ENCODE results near the gene MED15. TPM values are rescaled to one million over a fixed set of nuclear protein-coding genes. Genes with fewer than 3 reads are reported as not detected.
A peak's percentile ranks its signal among the peaks of the same experiment; 100 is the strongest.

MED15 gene
- total RNA-seq, 1 experiment from 2014 or later = 94.7 TPM

- POLR2A ChIA-PET = no interaction called here
- H3K36me3 Mint-ChIP-seq (ENCODE audit: insufficient read depth, unreplicated experiment) = peaks cover 4% of the 10 kb centered on the region
- Histone ChIP-seq H3K4me1 (peaks cover 14% of the 10 kb centered on the region), H3K4me3 (ENCODE audit: low read depth, low read length) (no peak overlapping the region), H3K27me3 (replicated peaks; ENCODE audit: control insufficient read depth, insufficient read depth, low read length) (no peaks in the 10 kb centered on the region), H3K9me3 (no peaks in the 10 kb centered on the region), H3K36me3 (ENCODE audit: control insufficient read depth, insufficient read depth, low read length) (no peaks in the 10 kb centered on the region)
- H3K27me3 Mint-ChIP-seq (ENCODE audit: insufficient read depth, unreplicated experiment) = no peaks in the 10 kb centered on the region
- BruUV-seq (replicated peaks) = no TSS peak
- CTCF ChIA-PET = no interaction called here
- no peak for TF ChIP-seq CTCF (IDR thresholded peaks at IDR 0.05; ENCODE audit: insufficient read depth in 1 of 2, low read depth in 1 of 2, low read length in 1 of 2, severe bottlenecking in 1 of 2, unreplicated experiment in 1 of 2)
- no peaks in the 10 kb centered on the region for H3K4me1 Mint-ChIP-seq (ENCODE audit: low read depth, unreplicated experiment)
- H3K27ac Mint-ChIP-seq (ENCODE audit: unreplicated experiment) = no peak overlapping the region
- intact Hi-C loops (cut with micrococcal nuclease; ENCODE audit: unreplicated experiment) = no loop called here
- no peak overlapping the region for H3K4me3 Mint-ChIP-seq (ENCODE audit: unreplicated experiment)
- no peaks in the 10 kb centered on the region for H3K9me3 Mint-ChIP-seq (ENCODE audit: unreplicated experiment)
- no peak for DNase-seq
Observed at GRCh38 chr22:20604776-20605221, 97.4 kb downstream of the MED15 start.

- no peak for TF ChIP-seq CTCF (IDR thresholded peaks at IDR 0.05; ENCODE audit: insufficient read depth in 1 of 2, low read depth in 1 of 2, low read length in 1 of 2, severe bottlenecking in 1 of 2, unreplicated experiment in 1 of 2)
- H3K27ac Mint-ChIP-seq (ENCODE audit: unreplicated experiment) = no peak overlapping the region
- H3K36me3 Mint-ChIP-seq (ENCODE audit: insufficient read depth, unreplicated experiment) = peaks cover 4% of the 10 kb centered on the region
- H3K36me3 ChIP-seq (ENCODE audit: control insufficient read depth, insufficient read depth, low read length) = no peaks in the 10 kb centered on the region
- H3K9me3 ChIP-seq = no peaks in the 10 kb centered on the region
- no peak overlapping the region for H3K4me3 ChIP-seq (ENCODE audit: low read depth, low read length)
- BruUV-seq (replicated peaks) = no TSS peak
- DNase-seq = no peak
- H3K4me3 Mint-ChIP-seq (ENCODE audit: unreplicated experiment) = no peak overlapping the region
- POLR2A ChIA-PET = no interaction called here
- CTCF ChIA-PET = no interaction called here
- H3K4me1 ChIP-seq = peaks cover 14% of the 10 kb centered on the region
- intact Hi-C loops (cut with micrococcal nuclease; ENCODE audit: unreplicated experiment) = no loop called here
- no peaks in the 10 kb centered on the region for H3K9me3 Mint-ChIP-seq (ENCODE audit: unreplicated experiment)
- H3K4me1 Mint-ChIP-seq (ENCODE audit: low read depth, unreplicated experiment) = no peaks in the 10 kb centered on the region
- no peaks in the 10 kb centered on the region for H3K27me3 Mint-ChIP-seq (ENCODE audit: insufficient read depth, unreplicated experiment)
- no peaks in the 10 kb centered on the region for H3K27me3 ChIP-seq (replicated peaks; ENCODE audit: control insufficient read depth, insufficient read depth, low read length)
Observed at GRCh38 chr22:20605328-20605727, 97.9 kb downstream of the MED15 start.

GRCh38 chr22:20606041-20606783 lies 98.8 kb downstream of the MED15 start:
- intact Hi-C loops (cut with micrococcal nuclease; ENCODE audit: unreplicated experiment) = loop anchor here (1.0 to 2.0 kb wide), 2 partner anchors 95 to 136 kb away; no protein-coding TSS in a partner anchor
- peak; percentile 90 to 91 for DNase-seq
- Histone ChIP-seq H3K36me3 (ENCODE audit: control insufficient read depth, insufficient read depth, low read length) (no peaks in the 10 kb centered on the region), H3K27me3 (replicated peaks; ENCODE audit: control insufficient read depth, insufficient read depth, low read length) (no peaks in the 10 kb centered on the region), H3K9me3 (no peaks in the 10 kb centered on the region), H3K4me1 (peaks cover 14% of the 10 kb centered on the region), H3K4me3 (ENCODE audit: low read depth, low read length) (no peak overlapping the region)
- Mint-ChIP-seq H3K36me3 (ENCODE audit: insufficient read depth, unreplicated experiment) (no peaks in the 10 kb centered on the region), H3K4me3 (ENCODE audit: unreplicated experiment) (no peak overlapping the region), H3K27ac (ENCODE audit: unreplicated experiment) (no peak overlapping the region), H3K4me1 (ENCODE audit: low read depth, unreplicated experiment) (no peaks in the 10 kb centered on the region), H3K9me3 (ENCODE audit: unreplicated experiment) (no peaks in the 10 kb centered on the region), H3K27me3 (ENCODE audit: insufficient read depth, unreplicated experiment) (no peaks in the 10 kb centered on the region)
- CTCF ChIA-PET = interaction anchor here (0.7 to 1.2 kb wide), 3 partner anchors 97 to 188 kb away, joined by 3 read pairs; no protein-coding TSS in a partner anchor
- POLR2A ChIA-PET = no interaction called here
- no TSS peak for BruUV-seq (replicated peaks)
- TF ChIP-seq CTCF (IDR thresholded peaks at IDR 0.05; ENCODE audit: insufficient read depth in 1 of 2, low read depth in 1 of 2, low read length in 1 of 2, severe bottlenecking in 1 of 2, unreplicated experiment in 1 of 2) = peak; percentile 72 to 95

Data from Caco-2 (cell line).